Subcutaneous abdominal adipose tissue (tissue), 5 donors: ENCODE measurements around the gene LHX2.
A peak's percentile ranks its signal among the peaks of the same experiment; 100 is the strongest.

Experiments
- H3K27ac ChIP-seq: one replicate; pipeline ENCODE4 v1.7.0; 2013; ENCODE audit warnings: low read depth, mild to moderate bottlenecking, inconsistent platforms, low read length, moderate library complexity
- H3K27me3 ChIP-seq, 5 donors: one replicate each; pipeline ENCODE4 v1.7.0; 2013; ENCODE audit warnings: low read length in 5 of 5, inconsistent platforms in 1 of 5; ENCODE audit not compliant: control insufficient read depth in 5 of 5, insufficient read depth in 4 of 5
- H3K36me3 ChIP-seq, 5 donors: one replicate each; pipeline ENCODE4 v1.7.0; 2013; ENCODE audit warnings: low read length in 5 of 5; ENCODE audit not compliant: control insufficient read depth in 5 of 5, insufficient read depth in 5 of 5
- H3K4me1 ChIP-seq, 5 donors: one replicate each; pipeline ENCODE4 v1.7.0; 2013; ENCODE audit warnings: low read length in 5 of 5, mild to moderate bottlenecking in 3 of 5, moderate library complexity in 1 of 5; ENCODE audit not compliant: control insufficient read depth in 5 of 5, insufficient read depth in 5 of 5
- H3K4me3 ChIP-seq, 5 donors: one replicate each; pipeline ENCODE4 v1.7.0; 2013; ENCODE audit warnings: low read length in 5 of 5, low read depth in 1 of 5
- H3K9ac ChIP-seq, 5 donors: one replicate each; pipeline ENCODE4 v1.7.0; 2013; ENCODE audit warnings: low read length in 5 of 5, mild to moderate bottlenecking in 4 of 5, moderate library complexity in 3 of 5
- H3K9me3 ChIP-seq, 5 donors: one replicate each; pipeline ENCODE4 v1.7.0; 2013; ENCODE audit warnings: low read length in 5 of 5; ENCODE audit not compliant: control insufficient read depth in 5 of 5
- donor health status: healthy.
- donor health status: healthy.
- donor health status: healthy.
- donor health status: healthy.
- donor health status: healthy.

LHX2 gene

DNA sequence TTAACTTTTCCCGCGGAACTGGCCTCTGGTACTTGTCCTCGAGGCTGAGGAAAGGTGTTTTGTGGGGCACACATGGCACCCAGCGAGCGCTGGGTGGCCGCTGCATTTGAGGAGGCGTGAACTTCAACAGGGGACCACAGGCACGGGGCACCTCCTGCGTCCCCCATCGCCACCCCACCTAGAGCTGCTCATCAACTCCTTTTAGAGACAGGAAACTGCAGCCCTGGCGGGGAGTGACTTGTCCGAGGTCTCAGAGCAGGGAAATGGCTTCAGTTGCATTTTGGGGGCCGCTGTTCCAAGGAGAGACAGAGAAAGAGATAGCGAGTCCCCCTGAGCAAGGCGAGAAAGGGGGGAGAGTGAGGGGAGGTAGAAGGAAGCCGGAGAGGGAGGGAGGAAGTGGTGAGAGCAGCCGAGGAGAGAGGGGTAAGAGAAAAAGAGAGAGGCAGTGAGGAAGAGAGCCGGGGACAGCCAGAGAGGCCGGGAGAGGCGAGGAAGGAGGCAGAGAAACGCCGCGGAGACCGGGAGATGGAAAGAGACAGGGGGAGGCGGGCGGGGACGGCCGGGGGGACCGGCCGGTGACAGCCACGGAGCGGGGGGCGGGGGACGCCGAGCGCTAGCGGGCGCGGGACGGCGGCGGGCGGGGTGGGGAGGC lies 12.5 kb upstream of the LHX2 start:
- peaks cover 56 to 82% (median 74%) of the 10 kb centered on the region in 5 donors for H3K27me3 ChIP-seq
- no peak overlapping the region for H3K9ac ChIP-seq
- H3K36me3 ChIP-seq, result no peaks in the 10 kb centered on the region
- H3K9me3 ChIP-seq, result no peaks in the 10 kb centered on the region
- peak overlapping the region; percentile 22 to 60 (median 51) for H3K4me3 ChIP-seq
- H3K27ac ChIP-seq, result no peak overlapping the region
- peaks cover 0 to 41% (median 27%) of the 10 kb centered on the region in 5 donors for H3K4me1 ChIP-seq

DNA sequence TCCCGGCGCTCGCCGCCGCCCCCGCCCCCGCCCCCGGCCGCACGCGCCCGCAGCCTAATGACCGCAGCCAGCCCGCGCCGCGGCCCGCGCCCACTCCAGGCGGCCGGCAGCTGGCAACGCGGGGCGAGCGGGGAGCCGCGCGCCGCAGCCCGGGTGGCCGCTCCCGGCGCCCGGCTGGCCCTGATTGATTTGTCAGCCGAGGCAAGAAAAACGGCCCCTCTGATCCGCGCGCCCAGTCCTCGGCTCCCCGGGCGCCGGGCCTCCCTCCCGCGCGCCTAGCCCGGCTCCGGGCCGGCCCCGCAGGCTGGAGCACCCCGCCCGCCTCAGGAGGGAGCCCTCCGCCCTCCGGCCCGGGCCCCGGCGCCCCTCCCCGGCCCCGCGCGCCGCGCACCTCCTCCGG lies 11.9 kb upstream of the LHX2 start:
- no peak overlapping the region for H3K4me3 ChIP-seq
- no peak overlapping the region for H3K9ac ChIP-seq
- H3K27me3 ChIP-seq, result peaks cover 61 to 82% (median 74%) of the 10 kb centered on the region in 5 donors
- H3K27ac ChIP-seq, result no peak overlapping the region
- H3K9me3 ChIP-seq, result no peaks in the 10 kb centered on the region
- H3K4me1 ChIP-seq, result peaks cover 0 to 41% (median 27%) of the 10 kb centered on the region in 5 donors
- H3K36me3 ChIP-seq, result no peaks in the 10 kb centered on the region

DNA sequence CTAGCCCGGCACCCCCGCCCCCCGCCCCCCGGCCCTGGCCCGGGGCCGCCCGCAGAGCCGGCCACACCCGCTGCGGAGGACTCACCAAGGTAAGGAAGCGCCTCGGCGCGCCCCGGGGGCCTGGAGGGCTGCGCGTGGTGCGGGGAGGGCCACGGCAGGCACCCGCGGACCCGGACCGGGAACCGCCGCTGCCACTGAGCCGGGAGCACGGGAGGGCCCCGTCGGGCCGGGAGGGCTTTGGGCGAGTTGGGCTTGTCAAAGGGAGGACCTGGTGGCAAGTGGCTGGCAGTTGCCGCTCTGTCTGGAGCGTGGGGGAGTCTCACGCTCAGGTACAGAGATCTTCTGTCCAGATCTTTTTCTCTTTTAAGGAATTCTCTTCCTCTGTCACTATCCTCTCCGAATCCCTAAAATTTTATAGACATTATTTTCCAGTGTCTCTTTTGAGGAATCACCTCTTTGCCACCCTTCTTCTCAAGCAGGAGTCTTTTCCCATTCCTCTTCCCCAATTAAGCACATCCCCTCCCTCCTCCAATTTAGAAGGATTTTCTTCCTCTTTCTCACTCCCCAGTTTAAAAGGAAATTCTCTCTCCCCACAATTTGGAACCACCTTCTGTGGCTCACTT lies 11.3 kb upstream of the LHX2 start:
- H3K36me3 ChIP-seq, result no peaks in the 10 kb centered on the region
- no peak overlapping the region for H3K9ac ChIP-seq
- peaks cover 0 to 41% (median 27%) of the 10 kb centered on the region in 5 donors for H3K4me1 ChIP-seq
- no peak overlapping the region for H3K4me3 ChIP-seq
- no peaks in the 10 kb centered on the region for H3K9me3 ChIP-seq
- peaks cover 66 to 87% (median 77%) of the 10 kb centered on the region in 5 donors for H3K27me3 ChIP-seq
- H3K27ac ChIP-seq, result no peak overlapping the region

DNA sequence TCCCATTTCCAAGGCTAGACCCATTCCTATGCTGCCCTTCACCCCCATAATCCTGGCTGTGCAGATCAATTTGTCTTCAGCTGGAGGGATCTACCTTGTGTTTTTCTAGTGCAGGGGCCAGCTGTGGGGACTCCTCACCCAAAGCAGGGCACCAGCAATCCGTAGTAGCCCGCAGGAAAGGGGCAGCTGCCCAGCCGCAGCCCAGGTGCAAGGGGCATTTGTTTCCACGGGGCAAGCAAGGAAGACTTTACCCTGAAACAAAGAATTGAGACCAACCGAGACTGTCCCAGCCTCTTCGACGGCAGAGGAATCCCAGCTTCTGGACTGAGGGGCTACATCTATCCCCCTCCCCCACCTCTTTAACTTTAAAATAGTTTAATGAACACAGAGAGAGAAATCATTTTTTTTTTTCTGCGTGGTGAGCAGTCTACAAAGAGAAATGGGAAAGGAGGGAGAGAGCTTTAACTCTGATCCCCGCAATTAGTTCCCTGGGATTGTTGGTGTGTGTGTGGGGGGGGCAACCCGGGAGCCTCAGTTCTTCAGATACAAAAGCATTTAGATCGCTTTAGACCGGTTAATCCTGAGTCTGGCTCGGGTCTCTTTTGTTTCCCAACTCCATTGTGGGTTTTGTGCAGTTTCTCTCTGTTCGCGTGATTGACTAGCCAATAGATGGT lies 10.6 kb upstream of the LHX2 start:
- Histone ChIP-seq H3K4me1 (peaks cover 0 to 41% (median 27%) of the 10 kb centered on the region in 5 donors), H3K9ac (no peak overlapping the region), H3K36me3 (no peaks in the 10 kb centered on the region), H3K27me3 (peaks cover 73 to 87% (median 79%) of the 10 kb centered on the region in 5 donors), H3K9me3 (no peaks in the 10 kb centered on the region), H3K4me3 (no peak overlapping the region), H3K27ac (no peak overlapping the region)

DNA sequence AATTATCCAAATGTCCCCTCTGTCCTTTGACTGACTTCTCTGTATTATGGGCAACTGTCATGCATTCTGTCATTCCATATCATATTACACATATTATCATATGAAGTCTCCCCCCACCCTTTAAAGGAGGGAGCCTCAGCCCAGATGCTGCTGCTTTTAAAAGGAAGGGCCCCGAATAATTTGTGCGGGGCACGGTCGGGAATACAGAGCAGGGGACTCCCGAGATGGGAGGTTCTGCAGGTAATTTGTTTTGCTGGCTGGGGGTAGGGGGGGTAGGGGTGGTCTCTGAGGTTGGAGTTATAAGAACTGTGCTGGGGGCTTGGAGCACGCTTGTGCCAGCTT lies 10.1 kb upstream of the LHX2 start:
- Histone ChIP-seq H3K4me1 (peaks cover 0 to 38% (median 26%) of the 10 kb centered on the region in 5 donors), H3K9ac (no peak overlapping the region), H3K9me3 (no peaks in the 10 kb centered on the region), H3K36me3 (no peaks in the 10 kb centered on the region), H3K27ac (no peak overlapping the region), H3K27me3 (peaks cover 75 to 89% (median 82%) of the 10 kb centered on the region in 5 donors), H3K4me3 (no peak overlapping the region)

DNA sequence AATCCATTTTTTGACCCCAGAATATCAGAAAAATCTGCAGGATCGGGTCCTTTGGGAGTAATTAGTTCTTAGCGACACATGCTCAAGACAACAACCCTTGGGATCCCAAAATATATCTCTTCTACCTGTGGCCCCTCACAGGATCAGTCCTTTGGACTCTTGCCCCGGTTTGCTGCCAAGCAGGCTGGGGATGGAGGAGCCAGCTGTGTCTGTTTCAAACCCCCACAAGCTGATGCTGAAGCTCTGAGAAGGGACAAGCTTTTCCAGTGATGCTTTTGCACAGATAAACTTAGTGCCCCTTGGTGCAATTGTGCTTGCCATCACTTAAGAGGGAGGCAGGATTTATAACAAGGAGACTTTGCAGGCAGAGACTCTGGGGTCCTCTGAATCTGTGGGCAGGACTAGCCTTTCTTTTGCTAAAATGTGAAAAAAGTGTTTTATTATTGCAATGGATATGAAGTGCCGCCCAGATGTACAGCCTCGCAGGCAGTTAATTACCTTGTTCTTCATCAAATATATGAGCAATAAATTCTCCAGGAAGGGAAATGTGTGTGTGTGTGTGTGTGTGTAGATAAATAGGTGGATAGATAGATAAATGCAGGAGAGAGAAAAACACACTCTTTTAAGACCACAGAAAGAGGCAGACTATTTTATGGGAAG lies 9.6 kb upstream of the LHX2 start:
- Histone ChIP-seq H3K27me3 (peaks cover 78 to 89% (median 82%) of the 10 kb centered on the region in 5 donors), H3K4me1 (peaks cover 0 to 38% (median 20%) of the 10 kb centered on the region in 5 donors), H3K36me3 (no peaks in the 10 kb centered on the region), H3K27ac (no peak overlapping the region), H3K9me3 (no peaks in the 10 kb centered on the region), H3K4me3 (no peak overlapping the region), H3K9ac (no peak overlapping the region)

DNA sequence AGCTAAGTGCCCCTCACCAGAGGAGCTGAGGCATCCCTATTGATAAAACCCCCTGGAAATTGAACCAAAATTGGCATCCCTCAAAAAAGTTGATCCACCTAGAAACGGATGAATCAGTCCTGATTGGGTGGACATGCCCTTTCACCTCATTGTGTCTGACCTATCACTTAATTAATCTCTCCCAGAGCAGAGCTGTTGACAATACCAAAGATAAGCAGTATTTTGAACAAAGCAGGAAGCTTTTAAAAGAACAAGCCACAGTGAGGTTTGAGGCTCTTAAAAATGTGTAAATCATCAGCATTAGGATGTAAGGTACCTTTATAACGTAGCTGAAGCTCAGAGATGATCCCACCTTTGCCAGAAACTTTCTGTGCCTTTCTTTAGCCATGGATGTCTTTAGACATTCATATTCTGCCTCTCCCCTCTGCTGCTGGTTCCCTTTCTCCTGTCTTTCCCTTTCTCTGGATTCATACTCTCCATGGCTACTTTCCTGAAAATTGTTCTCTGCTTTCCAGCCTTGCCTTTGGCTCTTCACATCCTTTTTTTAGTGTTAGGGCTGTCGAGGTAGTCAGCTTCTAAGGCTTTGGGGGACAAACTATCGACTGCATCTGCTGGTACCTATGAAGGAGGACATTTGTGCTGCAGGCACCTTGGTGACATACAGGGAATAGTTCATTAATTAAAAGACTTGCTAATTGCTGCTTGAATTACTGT lies 7.8 kb upstream of the LHX2 start:
- peaks cover 0 to 32% (median 18%) of the 10 kb centered on the region in 5 donors for H3K4me1 ChIP-seq
- no peak overlapping the region for H3K27ac ChIP-seq
- no peaks in the 10 kb centered on the region for H3K9me3 ChIP-seq
- H3K36me3 ChIP-seq, result no peaks in the 10 kb centered on the region
- no peak overlapping the region for H3K4me3 ChIP-seq
- peaks cover 79 to 89% (median 81%) of the 10 kb centered on the region in 5 donors for H3K27me3 ChIP-seq
- H3K9ac ChIP-seq, result no peak overlapping the region

DNA sequence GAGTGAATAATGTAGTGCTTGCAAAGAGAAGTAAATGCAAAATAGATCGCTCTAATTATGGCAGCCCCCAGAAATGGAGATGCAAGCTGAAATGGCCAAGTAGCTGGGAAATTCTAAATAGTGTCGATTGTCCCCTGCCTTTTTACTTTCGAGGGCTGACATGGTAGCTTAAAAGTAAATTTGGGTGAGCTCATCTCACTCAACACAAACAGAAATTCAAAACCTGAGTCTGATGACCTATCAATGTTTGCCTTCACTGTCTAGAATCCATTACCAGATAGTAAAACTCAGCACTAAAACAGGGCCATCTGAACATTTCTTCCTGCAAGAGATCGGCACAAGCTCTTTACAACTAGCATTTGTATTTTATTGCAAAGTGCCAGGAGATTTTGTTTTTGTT lies 7.0 kb upstream of the LHX2 start:
- Histone ChIP-seq H3K27me3 (peaks cover 82 to 92% (median 83%) of the 10 kb centered on the region in 5 donors), H3K27ac (no peak overlapping the region), H3K4me3 (no peak overlapping the region), H3K9me3 (no peaks in the 10 kb centered on the region), H3K4me1 (peaks cover 0 to 33% (median 17%) of the 10 kb centered on the region in 5 donors), H3K36me3 (no peaks in the 10 kb centered on the region), H3K9ac (no peak overlapping the region)

DNA sequence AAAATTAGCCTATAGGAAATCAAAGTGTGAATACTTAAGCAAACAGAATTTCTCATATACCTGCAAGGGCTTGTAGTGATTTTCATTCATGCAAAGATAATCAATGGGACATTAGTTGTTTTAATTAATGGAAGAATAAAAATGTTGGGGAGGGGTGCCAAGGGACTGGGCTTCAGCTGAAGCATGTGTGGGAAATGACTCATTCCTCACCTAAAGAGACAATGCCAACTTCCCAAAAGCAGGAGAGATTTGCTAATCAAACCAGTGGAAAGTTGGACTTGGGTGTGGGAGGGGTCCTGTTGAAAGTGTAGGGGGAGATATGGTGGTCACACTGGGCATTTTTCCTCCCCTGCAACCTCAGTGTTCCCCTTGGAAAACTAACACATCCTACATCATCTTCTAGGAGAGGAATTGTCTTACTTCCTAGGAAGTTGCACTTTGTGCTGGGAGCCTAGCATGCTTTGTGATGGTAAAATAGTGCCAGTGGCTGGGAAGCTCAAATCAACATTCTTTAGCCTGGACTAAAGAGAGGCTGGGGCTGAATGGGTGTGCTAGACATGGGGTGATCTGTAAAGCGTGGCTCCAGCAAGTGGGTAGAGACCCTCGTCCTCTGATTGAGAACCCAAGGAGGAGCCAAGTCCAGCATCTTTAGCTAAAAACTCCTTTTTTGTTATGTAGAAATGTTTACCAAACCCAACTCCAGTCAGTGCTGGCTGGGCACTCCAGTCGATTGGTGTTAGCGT lies 6.4 kb upstream of the LHX2 start:
- Histone ChIP-seq H3K27ac (no peak overlapping the region), H3K4me1 (peaks cover 0 to 33% (median 17%) of the 10 kb centered on the region in 5 donors), H3K36me3 (no peaks in the 10 kb centered on the region), H3K9ac (no peak overlapping the region), H3K4me3 (no peak overlapping the region), H3K9me3 (no peaks in the 10 kb centered on the region), H3K27me3 (peaks cover 87 to 98% (median 88%) of the 10 kb centered on the region in 5 donors)
